ENCODE results near the gene KIF4A.

KIF4A gene

GRCh38 chrX:70437921-70438665 is 148.2 kb downstream of the KIF4A start:
- no peak for DNase-seq (ENCODE audit: low read depth in 2 of 2)

DNA sequence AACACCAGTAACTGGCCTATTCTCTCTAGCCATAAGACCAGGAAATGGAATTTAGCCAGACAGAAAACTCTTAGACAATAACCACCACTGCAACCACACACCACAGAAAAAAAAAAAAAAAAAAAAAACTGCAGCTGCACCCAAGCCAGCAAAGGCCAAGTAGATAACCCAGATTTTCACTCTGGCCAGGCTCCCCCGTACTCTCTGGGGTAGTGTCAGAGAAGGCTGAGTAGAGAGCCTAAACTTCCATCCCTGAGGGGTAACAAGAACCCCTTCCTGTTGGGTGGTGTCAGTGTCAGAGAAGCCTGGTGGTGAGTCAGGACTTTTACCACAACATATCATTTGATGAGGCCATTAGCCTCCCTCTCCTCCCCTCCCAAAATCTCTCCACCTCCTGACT is 149.1 kb downstream of the KIF4A start:
- no peak for DNase-seq (ENCODE audit: low read depth in 2 of 2)

- no peak for DNase-seq (ENCODE audit: low read depth in 2 of 2)
Observed at GRCh38 chrX:70442224-70442623, 152.3 kb downstream of the KIF4A start.

GRCh38 chrX:70444326-70444945 is 154.5 kb downstream of the KIF4A start, which contains the start of gene DLG3:
Gene DLG3, plus strand, starts transcription at chrX:70444835. Its CDS starts 367 bp downstream, at chrX:70445202.
- DNase-seq (ENCODE audit: low read depth in 2 of 2): no peak

DNA sequence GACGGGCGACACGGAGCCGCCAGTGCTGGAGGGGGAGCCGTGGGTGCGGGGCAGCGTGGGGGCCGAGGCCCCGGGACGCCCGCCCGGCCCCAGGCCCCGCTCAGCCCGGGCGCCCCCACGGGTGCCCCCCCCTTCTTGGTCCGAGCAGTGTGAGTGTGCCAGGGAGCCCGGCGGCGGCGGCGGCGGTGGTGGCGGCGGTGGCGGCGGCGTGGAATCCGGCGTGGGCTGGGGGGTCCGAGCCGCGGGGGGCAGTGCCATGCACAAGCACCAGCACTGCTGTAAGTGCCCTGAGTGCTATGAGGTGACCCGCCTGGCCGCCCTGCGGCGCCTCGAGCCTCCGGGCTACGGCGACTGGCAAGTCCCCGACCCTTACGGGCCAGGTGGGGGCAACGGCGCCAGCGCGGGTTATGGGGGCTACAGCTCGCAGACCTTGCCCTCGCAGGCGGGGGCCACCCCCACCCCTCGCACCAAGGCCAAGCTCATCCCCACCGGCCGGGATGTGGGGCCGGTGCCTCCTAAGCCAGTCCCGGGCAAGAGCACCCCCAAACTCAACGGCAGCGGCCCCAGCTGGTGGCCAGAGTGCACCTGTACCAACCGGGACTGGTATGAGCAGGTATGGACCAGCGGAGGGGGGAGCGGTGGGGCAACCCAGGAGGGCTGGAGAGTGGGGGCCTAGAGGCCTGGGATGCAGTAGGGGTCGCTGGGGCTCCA is 155.2 kb downstream of the KIF4A start:
- no peak for DNase-seq (ENCODE audit: low read depth in 2 of 2)

GRCh38 chrX:70445951-70446350 is 156.0 kb downstream of the KIF4A start:
- DNase-seq (ENCODE audit: low read depth in 2 of 2): no peak

DNA sequence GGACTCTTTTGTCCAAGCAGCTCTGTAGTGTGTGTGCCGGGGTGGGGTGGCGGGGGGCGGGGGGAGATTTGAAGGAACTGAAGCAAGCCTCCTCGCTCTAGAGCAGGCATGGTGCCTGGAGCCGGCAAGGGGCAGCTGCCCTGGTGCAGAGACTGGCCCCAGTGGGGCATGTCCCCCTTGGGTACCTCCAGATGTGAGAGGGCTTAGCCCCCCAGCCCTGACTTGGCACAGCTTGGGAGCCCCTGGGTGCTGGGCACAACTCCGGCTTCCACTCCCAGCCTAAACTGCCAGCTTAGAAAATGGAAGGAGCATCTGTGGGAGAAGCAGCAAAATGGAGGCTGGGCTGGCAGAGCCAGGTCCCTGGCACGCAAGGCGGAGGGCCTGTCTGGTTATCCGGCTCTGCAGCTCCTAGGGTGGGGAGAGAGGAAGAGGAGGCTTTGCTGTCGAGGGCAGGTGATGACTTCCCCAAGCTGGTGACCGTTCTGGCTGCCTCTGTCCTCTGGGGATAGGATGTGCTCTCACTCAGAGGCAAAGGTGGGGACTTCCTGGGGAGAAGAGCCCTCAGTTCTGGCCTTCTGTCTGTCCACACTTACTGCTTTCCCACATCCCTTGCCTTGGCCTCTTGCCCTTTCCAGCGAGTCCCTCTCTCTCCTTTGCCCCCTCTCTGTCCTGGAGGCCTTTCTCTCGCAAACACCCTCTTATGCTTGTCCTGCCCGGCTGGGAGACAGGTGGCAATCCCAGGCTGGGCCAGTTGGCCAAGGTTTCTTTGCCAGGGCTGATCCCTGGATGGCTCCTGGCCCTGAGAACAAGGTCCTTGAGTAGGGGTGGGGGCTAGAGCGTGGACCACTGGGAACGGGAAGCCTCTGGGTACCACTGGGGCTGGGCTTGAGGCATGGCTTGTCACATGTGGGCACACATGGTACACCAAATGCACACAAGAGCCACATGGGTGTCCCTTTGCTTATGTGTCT is 156.8 kb downstream of the KIF4A start:
- DNase-seq (ENCODE audit: low read depth in 2 of 2): no peak

- DNase-seq (ENCODE audit: low read depth in 2 of 2): no peak
Observed at GRCh38 chrX:70449457-70449966, 159.6 kb downstream of the KIF4A start.

DNA sequence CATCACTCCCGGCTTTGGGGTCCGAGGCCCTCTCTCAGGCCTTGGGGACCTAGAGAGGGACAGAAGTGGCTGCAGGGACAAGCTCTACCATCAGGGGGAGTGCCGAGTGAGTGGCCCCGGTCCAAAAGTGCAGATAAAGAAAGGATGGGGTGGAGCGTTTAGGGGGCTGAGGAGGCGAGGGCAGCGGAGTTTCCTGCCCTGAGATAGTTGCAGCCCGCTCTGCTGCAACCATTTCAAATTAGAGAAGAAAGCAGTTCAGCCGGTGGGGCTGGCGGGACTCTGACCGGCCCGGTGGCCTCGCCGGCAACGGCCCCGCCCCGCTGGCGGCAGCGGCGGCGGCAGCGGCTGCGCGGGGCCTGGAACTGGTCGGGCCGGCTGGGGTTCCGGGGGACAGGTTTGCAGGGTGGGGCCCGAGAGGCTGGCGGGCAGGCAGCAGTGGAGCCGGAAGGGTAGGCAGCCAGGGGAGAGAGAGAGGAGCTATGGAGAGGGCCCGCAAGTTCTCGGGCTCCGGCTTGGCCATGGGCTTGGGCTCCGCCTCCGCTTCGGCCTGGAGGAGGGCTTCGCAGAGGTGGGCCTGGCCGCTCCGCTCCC is 162.3 kb downstream of the KIF4A start:
- DNase-seq (ENCODE audit: low read depth in 2 of 2): no peak

DNA sequence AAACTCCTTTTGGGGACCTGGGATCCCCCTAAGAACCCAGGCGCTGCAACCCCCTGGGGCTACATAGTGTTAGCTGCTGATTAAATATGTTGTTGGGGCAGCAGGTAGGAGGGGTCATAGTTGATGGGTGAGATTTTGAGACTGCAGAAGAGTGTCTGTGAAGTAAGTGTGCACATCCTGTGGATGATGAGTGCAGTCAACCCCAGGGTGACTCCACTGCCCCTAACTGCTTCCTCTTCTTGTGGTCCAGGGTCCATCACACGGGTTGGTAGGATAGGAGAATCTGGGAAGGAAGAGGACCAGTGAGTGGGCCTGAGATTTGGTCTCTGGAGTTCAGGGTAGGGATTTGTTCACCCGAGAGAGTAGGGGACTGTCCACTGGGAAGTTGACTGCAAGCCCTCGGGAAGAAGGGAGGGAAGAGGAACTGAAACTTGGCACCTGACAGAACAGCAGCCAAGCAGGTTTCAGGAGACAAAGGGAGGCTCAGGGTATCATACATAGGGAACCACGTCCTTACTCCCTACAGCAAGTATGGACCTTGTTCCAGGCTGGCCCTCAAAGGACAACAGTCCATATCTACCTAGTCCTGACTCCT is 163.2 kb downstream of the KIF4A start:
- no peak for DNase-seq (ENCODE audit: low read depth in 2 of 2)

- no peak for DNase-seq (ENCODE audit: low read depth in 2 of 2)
Observed at GRCh38 chrX:70454441-70455365, 164.8 kb downstream of the KIF4A start.

GRCh38 chrX:70455366-70456202 is 165.7 kb downstream of the KIF4A start:
- DNase-seq (ENCODE audit: low read depth in 2 of 2): no peak

DNA sequence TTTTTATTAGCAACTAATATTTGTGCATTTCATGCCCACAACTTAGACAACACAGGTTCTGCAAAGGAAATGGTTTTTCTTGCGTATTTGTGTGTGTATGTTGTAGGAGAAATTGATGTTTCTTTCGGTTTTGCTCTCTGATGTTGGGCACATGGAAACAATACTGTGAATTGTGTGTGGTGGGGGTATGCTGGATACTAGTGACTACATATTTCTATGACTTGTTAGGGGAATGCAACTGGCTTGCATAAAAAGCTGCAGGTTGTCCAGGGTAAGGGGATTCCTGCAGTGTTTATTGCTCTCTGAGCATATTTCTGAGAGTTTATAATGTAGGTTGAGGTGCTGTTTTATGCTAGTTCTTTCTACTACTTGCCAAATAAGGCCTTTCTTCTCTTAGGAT is 166.4 kb downstream of the KIF4A start:
- DNase-seq (ENCODE audit: low read depth in 2 of 2): no peak

DNA sequence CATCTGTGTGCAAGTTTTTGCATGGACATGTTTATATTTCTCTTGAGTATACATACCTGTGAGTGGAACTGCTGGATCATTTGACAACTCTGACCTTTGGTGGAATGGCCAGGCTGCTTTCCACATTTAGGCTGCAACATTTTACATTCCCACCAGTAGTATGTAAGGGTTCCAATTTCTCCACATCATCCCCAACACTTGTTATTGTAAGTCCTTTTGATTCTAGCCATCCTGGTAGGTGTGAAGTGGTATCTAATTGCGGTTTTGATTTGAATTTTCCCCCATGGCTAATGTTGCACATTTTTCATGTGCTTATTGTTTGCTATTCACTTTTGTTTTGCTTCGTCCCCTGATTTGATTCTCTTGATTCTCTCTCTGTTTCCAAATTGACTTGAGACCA is 171.1 kb downstream of the KIF4A start:
- DNase-seq (ENCODE audit: low read depth in 2 of 2): no peak

DNA sequence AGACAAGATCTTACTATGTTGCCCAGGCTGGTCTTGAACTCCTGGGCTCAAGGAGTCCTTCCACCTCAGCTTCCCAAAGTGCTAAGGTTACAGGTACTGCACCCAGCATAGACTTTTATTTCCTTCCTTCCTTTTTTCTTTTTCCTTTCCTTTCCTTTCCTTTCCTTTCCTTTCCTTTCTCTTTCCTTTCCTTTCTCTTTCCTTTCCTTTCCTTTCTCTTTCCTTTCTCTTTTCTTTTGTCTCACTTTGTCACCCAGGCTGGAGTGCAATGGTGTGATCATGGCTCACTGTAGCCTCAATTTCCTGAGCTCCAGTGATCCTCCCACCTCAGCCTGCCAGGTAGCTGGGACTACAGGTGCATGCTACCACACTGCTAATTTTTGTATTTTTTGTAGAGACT is 174.1 kb downstream of the KIF4A start:
- no peak for DNase-seq (ENCODE audit: low read depth in 2 of 2)

DNA sequence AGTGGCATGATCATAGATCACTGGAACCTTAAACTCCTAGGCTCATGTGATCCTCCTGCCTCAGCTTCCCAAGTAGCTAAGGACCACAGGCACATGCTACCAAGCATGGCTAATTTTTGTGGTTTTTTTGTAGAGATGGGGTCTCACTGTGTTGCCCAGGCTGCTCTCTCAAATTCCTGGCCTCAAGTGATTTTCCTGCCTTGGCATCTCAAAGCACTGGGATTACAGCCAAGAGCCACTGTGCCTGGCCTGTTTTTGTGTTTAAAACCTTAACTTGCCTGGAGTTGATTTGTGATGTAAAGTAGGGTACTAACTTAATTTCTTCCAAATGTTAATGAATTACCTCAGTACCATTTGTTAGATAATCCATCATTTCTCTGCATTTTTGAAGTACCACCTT is 177.1 kb downstream of the KIF4A start:
- no peak for DNase-seq (ENCODE audit: low read depth in 2 of 2)

GRCh38 chrX:70468709-70469108 is 178.8 kb downstream of the KIF4A start:
- no peak for DNase-seq (ENCODE audit: low read depth in 2 of 2)
